SKM-1 treated with dmso at 0.1 percent for 144 hours (cell line): Measurements from ENCODE around the gene RMI2.

Source experiments
- DNase-seq: peaks from one replicate; lab custom pipeline; 2025; ENCODE audit not compliant: unreplicated experiment; lab: John Stamatoyannopoulos, UW

Gene RMI2

GRCh38 chr16:11309895-11310633 is 35.2 kb upstream of the RMI2 start:
- no peak for DNase-seq

DNA sequence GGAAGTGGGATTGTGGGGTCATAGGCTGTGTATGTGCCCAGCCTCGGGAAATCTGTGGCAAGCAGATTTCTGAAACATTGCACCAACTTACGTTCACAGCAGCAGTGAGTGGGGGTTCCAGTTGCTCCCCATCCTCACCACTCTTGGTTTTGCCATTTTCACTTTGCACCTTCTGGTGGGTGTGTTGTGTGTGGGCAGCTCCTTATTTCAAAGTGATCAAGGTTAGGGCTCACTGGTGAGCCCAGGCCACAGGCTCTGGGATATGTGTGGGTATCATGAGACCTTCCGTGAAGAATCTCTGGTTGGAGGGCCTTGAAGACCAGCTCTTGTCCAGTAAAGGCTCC is 34.7 kb upstream of the RMI2 start:
- DNase-seq = no peak

DNA sequence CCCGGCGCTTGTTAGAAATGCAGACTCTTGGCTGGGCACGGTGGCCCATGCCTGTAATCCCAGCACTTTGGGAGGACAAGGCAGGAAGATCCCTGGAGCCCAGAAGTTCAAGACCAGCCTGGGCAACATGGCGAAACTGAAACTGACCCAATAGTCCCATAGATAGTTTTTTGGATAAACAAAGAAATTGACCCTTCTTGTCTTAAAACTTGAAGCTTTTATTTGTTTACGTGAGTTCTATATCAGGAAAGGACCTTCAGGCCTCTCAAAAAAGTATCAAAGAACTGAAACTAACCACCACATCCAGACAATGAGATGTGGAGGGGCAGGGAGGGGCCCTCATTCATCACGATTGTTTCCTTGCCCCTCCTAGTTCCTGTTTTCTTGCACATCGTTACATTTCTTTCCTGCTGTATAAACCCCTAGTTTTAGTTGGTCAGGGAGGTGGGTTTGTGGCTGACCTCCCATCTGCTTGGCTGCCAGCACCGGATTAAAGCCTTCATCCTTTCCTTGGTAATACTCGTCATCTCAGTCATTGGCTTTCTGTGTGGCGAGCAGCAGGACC is 34.2 kb upstream of the RMI2 start:
- peak; percentile 71 for DNase-seq

DNA sequence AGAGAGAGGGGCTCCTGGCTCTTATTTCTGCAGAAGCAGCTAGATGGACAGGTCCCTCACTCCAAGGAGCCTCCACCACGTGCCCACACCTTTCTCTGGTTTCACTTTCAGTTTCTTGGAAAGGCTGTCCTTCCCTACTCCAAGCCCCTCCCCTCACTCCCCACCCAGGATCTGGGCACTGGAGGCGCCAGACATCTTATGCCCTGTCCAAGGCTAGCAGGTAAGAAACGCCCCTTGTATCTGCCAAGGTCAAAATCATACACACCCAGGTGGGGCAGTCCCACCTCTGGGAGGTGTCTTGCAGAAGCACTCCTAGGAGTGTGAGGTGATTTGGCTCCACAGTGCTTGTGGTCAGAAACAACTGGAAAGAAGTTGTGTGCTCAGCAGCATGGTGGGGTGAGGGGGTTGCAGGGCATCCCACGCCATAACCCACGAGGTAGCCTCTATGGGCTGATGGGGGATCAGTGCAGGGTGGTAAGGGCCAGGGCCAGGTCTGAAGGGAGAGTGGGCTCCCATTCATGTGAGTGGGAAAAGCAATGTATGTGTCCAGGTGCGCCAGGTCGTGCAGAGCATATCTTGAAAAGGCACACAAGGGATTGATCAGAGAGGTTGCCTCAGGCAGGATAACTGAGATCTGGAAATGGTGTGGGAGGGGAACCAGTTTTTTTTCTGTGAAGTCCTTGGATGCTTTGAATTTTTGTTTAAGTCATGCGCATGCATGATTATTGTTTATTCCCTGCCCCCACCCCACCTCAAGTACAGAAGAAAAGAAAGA is 32.4 kb upstream of the RMI2 start:
- no peak for DNase-seq

GRCh38 chr16:11313493-11314308 is 31.6 kb upstream of the RMI2 start:
- no peak for DNase-seq

DNA sequence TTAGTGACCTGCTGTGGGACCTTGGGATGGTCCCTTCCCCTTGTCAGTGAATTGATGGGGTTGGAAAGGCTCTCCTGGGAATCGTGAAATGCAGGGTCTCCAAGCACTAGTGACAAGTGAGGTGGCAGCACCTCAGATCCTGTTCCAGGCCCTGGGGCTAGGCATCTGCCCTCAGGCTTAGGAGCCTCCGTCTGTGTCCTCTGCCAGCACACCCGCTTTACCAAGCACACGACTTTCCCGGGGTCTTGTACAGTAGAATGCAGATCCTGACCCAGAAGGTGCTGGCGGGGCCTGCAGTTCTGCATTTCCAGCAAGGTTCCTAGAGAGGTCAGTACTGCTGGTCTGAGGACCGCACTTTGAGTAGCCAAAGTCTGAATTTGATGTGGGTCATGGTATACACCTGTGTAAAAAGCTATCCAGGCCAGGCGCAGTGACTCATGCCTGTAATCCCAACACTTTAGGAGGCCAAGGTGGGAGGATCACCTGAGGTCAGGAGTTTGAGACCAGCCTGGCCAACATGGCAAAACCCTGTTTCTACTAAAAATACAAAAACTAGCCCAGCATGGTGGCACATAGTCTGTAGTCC is 30.9 kb upstream of the RMI2 start:
- DNase-seq = no peak

GRCh38 chr16:11315510-11315909 is 29.7 kb upstream of the RMI2 start:
- no peak for DNase-seq

GRCh38 chr16:11316331-11317015 is 28.8 kb upstream of the RMI2 start:
- DNase-seq = no peak

GRCh38 chr16:11318817-11319216 is 26.4 kb upstream of the RMI2 start:
- no peak for DNase-seq

- DNase-seq = no peak
These were observed 25.6 kb upstream of the RMI2 start for GRCh38 chr16:11319529-11320146.

- no peak for DNase-seq
These were observed 25.1 kb upstream of the RMI2 start for GRCh38 chr16:11320170-11320569.

DNA sequence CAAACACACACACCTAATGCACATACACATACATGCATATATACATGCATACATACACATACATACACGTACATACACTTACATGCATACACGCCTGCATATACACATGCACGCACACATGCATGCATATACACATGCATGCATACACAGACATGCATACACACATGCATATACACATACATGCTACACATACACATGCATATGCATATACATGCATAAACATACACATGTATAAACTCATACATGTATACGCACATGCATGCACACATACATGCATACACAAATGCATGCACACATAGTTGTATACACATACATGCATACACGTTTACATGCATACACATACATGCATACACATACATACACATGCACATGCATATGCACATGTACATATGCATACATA is 23.6 kb upstream of the RMI2 start:
- no peak for DNase-seq

DNA sequence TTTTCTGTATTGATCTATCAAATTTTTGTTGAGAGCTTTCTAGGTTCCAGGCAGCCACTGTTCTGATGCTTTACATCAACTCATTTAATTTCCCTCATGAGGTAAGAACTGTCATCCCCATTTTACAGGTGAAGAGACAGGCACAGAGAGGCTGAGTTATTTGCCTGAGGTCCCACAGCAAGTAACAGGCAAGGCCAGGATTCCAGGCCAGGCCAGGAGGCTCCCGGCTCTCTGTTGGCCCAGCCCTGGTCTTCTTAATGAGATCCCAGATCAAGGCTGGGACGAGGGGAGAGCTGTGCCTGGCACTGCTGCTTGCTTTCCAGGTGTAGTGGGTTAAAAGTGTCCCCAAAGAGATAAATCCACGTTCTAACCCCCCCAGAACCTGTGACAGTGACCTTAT is 22.4 kb upstream of the RMI2 start:
- DNase-seq = no peak

DNA sequence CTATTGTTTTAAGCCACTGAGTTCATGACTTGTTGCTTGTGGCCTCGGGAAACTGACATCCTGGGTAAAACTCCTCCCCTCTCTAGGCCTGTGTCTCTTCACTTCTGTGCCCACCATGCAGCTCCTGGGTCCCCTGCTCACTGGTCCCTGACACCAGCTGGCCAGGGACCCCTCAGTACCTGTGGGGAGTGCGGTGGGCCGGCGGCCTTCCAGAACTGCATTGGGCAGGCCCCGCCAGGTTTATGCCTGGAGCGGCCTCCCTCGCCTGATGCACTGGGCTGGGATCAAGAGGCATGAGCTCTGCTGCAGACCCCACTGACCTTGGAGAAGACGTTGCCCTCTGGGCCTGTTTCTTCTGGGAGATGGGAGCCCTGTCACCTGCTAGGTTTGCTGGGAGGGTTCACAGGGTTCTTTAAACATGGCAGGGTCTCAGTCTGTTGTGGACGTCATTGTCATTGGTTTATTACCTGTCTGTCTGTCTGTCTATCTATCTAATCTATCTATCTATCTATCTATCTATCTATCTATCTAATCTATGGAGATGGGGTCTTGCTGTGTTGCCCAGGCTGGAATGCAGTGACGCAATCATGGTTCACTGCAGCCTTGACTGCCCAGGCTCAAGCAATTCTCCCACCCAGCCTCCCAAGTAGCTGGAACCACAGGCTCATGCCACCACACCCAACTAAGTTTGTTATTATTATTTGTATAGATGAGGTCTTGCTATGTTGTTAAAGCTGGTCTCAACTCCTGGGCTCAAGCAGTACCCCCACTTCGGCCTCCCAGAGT is 21.5 kb upstream of the RMI2 start:
- DNase-seq = no peak

DNA sequence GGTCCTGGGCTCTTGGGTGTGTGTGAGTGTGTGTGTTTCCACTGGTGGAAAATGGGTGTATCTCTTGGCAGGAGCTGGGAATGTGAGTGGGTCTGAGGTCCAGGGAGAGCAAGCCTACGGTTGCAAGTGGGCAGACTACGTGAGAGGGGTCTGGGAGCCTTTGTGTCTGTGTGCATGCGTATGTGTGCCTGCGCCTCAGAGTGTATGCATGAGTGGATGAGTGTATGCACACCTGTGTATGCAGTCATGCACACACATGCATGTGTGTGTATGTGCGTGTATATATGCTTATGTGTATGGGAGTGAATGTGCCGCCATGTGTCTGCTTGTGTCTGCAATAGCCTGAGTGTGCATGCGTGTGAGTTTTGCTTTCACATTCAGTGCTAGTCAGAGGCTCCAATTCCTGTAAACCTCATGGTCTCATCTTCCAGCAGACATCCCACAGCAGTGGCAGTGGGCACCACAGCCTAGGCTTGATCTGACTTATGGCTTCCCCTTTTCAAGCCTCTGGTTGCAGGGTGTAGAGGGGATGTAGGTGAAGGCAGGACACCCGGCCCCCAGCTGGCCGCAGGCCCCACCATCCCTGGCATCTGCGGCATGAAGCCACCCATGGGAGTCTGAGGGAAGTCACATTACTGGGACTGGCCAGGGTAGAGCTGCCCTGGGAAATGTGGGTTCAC is 19.7 kb upstream of the RMI2 start:
- DNase-seq = no peak

- no peak for DNase-seq
These were observed 19.0 kb upstream of the RMI2 start for GRCh38 chr16:11326084-11326736.

DNA sequence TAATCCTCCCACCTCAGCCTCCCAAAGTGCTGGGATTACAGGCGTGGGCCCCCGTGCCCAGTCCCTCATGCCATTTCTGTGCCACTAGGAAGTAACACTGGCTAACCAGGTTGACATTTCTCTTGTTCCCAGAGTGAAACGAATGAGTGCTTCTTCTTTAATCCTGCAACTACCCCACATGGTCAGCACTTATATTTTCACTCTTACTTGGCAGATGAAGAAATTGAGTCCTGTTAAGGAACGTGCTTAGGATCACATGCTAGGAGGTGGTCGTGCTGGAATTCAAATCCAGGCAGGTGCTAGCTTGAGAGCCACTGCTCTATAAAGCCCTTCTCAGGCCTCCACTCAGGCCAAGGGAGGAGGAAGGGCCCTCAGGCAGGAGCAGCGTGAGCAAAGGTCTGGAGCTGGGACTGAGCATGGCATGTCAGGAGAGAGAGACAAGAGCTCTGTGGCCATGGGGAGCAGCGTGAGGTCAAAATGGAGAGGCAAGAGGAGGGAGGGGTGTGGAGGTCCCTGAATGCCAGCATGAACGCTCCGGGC is 18.5 kb upstream of the RMI2 start:
- DNase-seq = no peak
